Liver (tissue), 3 donors: Measurements from ENCODE around the gene FADS2.

Experiments used
- CTCF ChIP-seq: fragments of 150-350 bp; IDR thresholded peaks from 2 replicates; pipeline ENCODE4 v1.5.1; 2017; ENCODE audit warnings: improper control_type of control experiment, low read depth, low read length; ENCODE audit not compliant: missing input control
- JUND ChIP-seq, 2 donors: IDR thresholded peaks; 2 replicates each; pipeline ENCODE4 v1.6.1; 2016; ENCODE audit warnings: antibody characterized with exemption in 2 of 2
- TF ChIP-seq, protein P1 (sequence below): IDR thresholded peaks from 2 replicates; pipeline ENCODE4 v1.6.1; 2016; ENCODE audit warnings: antibody characterized with exemption
- donor health status: healthy.
- donor health status: healthy.

- TF ChIP-seq CTCF (peak; percentile 83), JUND (IDR thresholded peaks at IDR 0.05) (no peak)
- TF ChIP-seq, protein P1, sequence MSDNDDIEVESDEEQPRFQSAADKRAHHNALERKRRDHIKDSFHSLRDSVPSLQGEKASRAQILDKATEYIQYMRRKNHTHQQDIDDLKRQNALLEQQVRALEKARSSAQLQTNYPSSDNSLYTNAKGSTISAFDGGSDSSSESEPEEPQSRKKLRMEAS = no peak
Measured at GRCh38 chr11:61897387-61898246, 69.5 kb downstream of the FADS2 start.
